Liver (tissue), 9 donors: ENCODE data around the gene JOSD2. TPM values are rescaled to one million over a fixed set of nuclear protein-coding genes. Genes with fewer than 3 reads are reported as not detected.

ENCODE experiments used
- DNase-seq: peaks from one replicate; pipeline ENCODE4 v3.0.0-alpha.2; 2017; ENCODE audit warnings: low spot score
- H3K27ac ChIP-seq, 2 donors: one replicate each; pipeline ENCODE4 v1.7.0; 2013; ENCODE audit warnings: inconsistent platforms in 2 of 2, low read length in 2 of 2, control low read depth in 1 of 2, low read depth in 1 of 2, mild to moderate bottlenecking in 1 of 2
- H3K27me3 ChIP-seq, 4 donors: one replicate each; pipeline versions ENCODE4 v1.6.1 to v1.7.0; 2013; ENCODE audit warnings: low read length in 3 of 4, inconsistent platforms in 1 of 4, mild to moderate bottlenecking in 1 of 4, moderate library complexity in 1 of 4; ENCODE audit not compliant: control insufficient read depth in 4 of 4, insufficient read depth in 4 of 4
- H3K36me3 ChIP-seq, 4 donors: one replicate each; pipeline versions ENCODE4 v1.6.1 to v1.7.0; 2013; ENCODE audit warnings: low read length in 3 of 4, mild to moderate bottlenecking in 3 of 4, low read depth in 1 of 4, moderate library complexity in 1 of 4; ENCODE audit not compliant: control insufficient read depth in 4 of 4, insufficient read depth in 3 of 4
- H3K4me1 ChIP-seq, 4 donors: one replicate each; pipeline versions ENCODE4 v1.6.1 to v1.7.0; 2013; ENCODE audit warnings: low read length in 3 of 4, mild to moderate bottlenecking in 3 of 4, moderate library complexity in 1 of 4; ENCODE audit not compliant: control insufficient read depth in 4 of 4, insufficient read depth in 4 of 4
- H3K4me3 ChIP-seq, 3 donors: one replicate each; pipeline versions ENCODE4 v1.6.1 to v1.7.0; 2013; ENCODE audit warnings: low read length in 3 of 3, control low read depth in 1 of 3, low read depth in 1 of 3, mild to moderate bottlenecking in 1 of 3
- H3K9ac ChIP-seq, 2 donors: one replicate each; pipeline ENCODE4 v1.7.0; 2013; ENCODE audit warnings: low read length in 2 of 2, mild to moderate bottlenecking in 2 of 2, moderate library complexity in 2 of 2, control low read depth in 1 of 2, low read depth in 1 of 2
- H3K9me3 ChIP-seq, 4 donors: one replicate each; pipeline versions ENCODE4 v1.6.1 to v1.7.0; 2013; ENCODE audit warnings: low read length in 3 of 4; ENCODE audit not compliant: control insufficient read depth in 4 of 4
- FOXA1 ChIP-seq: IDR thresholded peaks from 2 replicates; pipeline ENCODE4 v1.6.1; 2016; ENCODE audit warnings: antibody characterized with exemption
- JUND ChIP-seq, 2 donors: IDR thresholded peaks; 2 replicates each; pipeline ENCODE4 v1.6.1; 2016; ENCODE audit warnings: antibody characterized with exemption in 2 of 2
- NR2F2 ChIP-seq: IDR thresholded peaks from 2 replicates; pipeline ENCODE4 v1.6.1; 2016; ENCODE audit warnings: antibody characterized with exemption
- RXRA ChIP-seq, 2 donors: IDR thresholded peaks; 2 replicates each; pipeline ENCODE4 v1.6.1; 2017 to 2018; ENCODE audit warnings: antibody characterized with exemption in 2 of 2, mild to moderate bottlenecking in 1 of 2
- WGBS: extraction: QIAGEN DNeasy Blood & Tissue Kit; methylation state at CpG from one replicate; pipeline ENCODE4 v1.1.7; 2013; 5-methylcytosine and 5-hydroxymethylcytosine counted together
- polyA plus RNA-seq, 2 donors: library from polyadenylated mRNA; stranded (reverse) in 1 of 2; unstranded in 1 of 2; fragments of 200-250 nt in 1 of 2; fragments of >200 nt in 1 of 2; fragmentation: Nextera tagmentation in 1 of 2; extraction: Ambion mirVana in 1 of 2; gene quantifications; one replicate each; pipeline versions ENCODE4 v1.2.1 to v1.2.3, GENCODE V29; 2013 to 2015
- total RNA-seq, 2 donors: library from RNA; depleted of rRNA; stranded (reverse); fragments of >200 nt; gene quantifications; one replicate each; pipeline ENCODE4 v1.2.3, GENCODE V29; 2014
- TF ChIP-seq, protein P1 (sequence below): IDR thresholded peaks from 2 replicates; pipeline ENCODE4 v1.6.1; 2016; ENCODE audit warnings: antibody characterized with exemption
- TF ChIP-seq, protein P2 (sequence below): IDR thresholded peaks from 2 replicates; pipeline ENCODE4 v1.6.1; 2016; ENCODE audit warnings: antibody characterized with exemption
- TF ChIP-seq, protein P3 (sequence below): IDR thresholded peaks from 2 replicates; pipeline ENCODE4 v1.6.1; 2016; ENCODE audit warnings: antibody characterized with exemption, mild to moderate bottlenecking
- TF ChIP-seq, protein P4 (sequence below): IDR thresholded peaks from 2 replicates; pipeline ENCODE4 v1.6.1; 2016; ENCODE audit warnings: antibody characterized with exemption
- TF ChIP-seq, protein P5 (sequence below): fragments of 150-350 bp; IDR thresholded peaks from 2 replicates; pipeline ENCODE4 v1.5.1; 2017; ENCODE audit warnings: improper control_type of control experiment, low read depth, low read length; ENCODE audit not compliant: missing input control
- donor health status: healthy.
- donor health status: healthy.
- donor health status: healthy.
- donor health status: healthy.
- donor health status: healthy.

JOSD2 gene
- total and polyA plus RNA-seq, 4 donors, result 6.6 to 32.9 (median 20.0) TPM

DNA sequence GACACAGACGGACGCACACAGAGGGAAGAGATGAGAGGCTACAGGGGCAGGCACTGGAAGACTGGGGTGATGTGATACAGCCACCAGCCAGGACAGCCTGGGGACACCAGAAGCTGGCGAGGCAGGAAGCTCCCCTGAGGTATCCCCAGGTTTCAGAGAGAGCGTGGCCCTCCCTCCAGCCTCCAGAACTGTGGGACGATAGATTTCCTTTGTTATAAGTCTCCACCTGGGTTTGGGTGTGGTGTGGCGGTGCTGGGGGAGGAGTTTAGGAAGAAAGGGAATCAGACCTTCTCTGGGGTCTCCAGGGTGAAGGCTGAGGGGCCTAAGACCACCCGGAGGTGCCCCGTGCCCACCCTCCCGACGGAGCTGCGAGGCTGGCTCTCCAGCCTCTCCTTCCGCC lies 5.5 kb upstream of the JOSD2 start:
- H3K4me3 ChIP-seq, result no peak overlapping the region
- H3K9ac ChIP-seq, result no peak overlapping the region
- no peak for TF ChIP-seq JUND (IDR thresholded peaks at IDR 0.05)
- TF ChIP-seq RXRA (IDR thresholded peaks at IDR 0.05), result no peak
- TF ChIP-seq, protein P1, sequence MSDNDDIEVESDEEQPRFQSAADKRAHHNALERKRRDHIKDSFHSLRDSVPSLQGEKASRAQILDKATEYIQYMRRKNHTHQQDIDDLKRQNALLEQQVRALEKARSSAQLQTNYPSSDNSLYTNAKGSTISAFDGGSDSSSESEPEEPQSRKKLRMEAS, result no peak
- TF ChIP-seq, protein P2, sequence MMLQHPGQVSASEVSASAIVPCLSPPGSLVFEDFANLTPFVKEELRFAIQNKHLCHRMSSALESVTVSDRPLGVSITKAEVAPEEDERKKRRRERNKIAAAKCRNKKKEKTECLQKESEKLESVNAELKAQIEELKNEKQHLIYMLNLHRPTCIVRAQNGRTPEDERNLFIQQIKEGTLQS, result no peak
- no peak for TF ChIP-seq FOXA1
- TF ChIP-seq, protein P3, sequence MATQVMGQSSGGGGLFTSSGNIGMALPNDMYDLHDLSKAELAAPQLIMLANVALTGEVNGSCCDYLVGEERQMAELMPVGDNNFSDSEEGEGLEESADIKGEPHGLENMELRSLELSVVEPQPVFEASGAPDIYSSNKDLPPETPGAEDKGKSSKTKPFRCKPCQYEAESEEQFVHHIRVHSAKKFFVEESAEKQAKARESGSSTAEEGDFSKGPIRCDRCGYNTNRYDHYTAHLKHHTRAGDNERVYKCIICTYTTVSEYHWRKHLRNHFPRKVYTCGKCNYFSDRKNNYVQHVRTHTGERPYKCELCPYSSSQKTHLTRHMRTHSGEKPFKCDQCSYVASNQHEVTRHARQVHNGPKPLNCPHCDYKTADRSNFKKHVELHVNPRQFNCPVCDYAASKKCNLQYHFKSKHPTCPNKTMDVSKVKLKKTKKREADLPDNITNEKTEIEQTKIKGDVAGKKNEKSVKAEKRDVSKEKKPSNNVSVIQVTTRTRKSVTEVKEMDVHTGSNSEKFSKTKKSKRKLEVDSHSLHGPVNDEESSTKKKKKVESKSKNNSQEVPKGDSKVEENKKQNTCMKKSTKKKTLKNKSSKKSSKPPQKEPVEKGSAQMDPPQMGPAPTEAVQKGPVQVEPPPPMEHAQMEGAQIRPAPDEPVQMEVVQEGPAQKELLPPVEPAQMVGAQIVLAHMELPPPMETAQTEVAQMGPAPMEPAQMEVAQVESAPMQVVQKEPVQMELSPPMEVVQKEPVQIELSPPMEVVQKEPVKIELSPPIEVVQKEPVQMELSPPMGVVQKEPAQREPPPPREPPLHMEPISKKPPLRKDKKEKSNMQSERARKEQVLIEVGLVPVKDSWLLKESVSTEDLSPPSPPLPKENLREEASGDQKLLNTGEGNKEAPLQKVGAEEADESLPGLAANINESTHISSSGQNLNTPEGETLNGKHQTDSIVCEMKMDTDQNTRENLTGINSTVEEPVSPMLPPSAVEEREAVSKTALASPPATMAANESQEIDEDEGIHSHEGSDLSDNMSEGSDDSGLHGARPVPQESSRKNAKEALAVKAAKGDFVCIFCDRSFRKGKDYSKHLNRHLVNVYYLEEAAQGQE, result no peak
- TF ChIP-seq, protein P4, sequence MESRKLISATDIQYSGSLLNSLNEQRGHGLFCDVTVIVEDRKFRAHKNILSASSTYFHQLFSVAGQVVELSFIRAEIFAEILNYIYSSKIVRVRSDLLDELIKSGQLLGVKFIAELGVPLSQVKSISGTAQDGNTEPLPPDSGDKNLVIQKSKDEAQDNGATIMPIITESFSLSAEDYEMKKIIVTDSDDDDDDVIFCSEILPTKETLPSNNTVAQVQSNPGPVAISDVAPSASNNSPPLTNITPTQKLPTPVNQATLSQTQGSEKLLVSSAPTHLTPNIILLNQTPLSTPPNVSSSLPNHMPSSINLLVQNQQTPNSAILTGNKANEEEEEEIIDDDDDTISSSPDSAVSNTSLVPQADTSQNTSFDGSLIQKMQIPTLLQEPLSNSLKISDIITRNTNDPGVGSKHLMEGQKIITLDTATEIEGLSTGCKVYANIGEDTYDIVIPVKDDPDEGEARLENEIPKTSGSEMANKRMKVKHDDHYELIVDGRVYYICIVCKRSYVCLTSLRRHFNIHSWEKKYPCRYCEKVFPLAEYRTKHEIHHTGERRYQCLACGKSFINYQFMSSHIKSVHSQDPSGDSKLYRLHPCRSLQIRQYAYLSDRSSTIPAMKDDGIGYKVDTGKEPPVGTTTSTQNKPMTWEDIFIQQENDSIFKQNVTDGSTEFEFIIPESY, result no peak
- H3K27me3 ChIP-seq, result no peaks in the 10 kb centered on the region
- no peaks in the 10 kb centered on the region for H3K36me3 ChIP-seq
- H3K4me1 ChIP-seq, result peaks cover 8 to 18% (median 14%) of the 10 kb centered on the region in 4 donors
- no peaks in the 10 kb centered on the region for H3K9me3 ChIP-seq
- DNase-seq, result no peak
- WGBS, result 58% methylated on average over 12 of the region's 12 CpGs
- H3K27ac ChIP-seq, result no peak overlapping the region

DNA sequence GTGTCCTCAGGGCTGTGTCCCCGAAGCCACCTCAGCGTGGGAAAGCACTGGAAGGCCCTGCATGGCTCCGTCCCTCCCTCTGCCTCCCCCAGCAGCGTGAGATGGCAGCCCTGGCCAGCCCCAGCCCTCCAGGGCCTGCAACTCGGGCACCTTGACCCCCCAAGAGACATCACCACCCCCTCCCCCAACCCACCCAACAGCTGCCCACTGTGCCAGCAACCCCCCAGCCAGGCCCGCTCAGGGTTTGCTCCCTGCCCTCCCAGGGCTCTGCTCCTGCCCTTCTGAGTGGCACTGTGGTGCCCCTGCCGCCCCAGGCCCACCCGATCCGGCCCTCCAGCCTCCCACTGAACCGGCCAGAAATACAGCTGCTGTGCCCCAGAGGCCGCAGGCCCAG lies 4.2 kb upstream of the JOSD2 start:
- no peaks in the 10 kb centered on the region for H3K36me3 ChIP-seq
- WGBS, result 75% methylated on average over 11 of the region's 11 CpGs
- H3K9me3 ChIP-seq, result no peaks in the 10 kb centered on the region
- H3K27ac ChIP-seq, result no peak overlapping the region
- H3K27me3 ChIP-seq, result no peaks in the 10 kb centered on the region
- H3K4me1 ChIP-seq, result peaks cover 10 to 26% (median 18%) of the 10 kb centered on the region in 4 donors
- H3K9ac ChIP-seq, result no peak overlapping the region
- no peak for DNase-seq
- no peak for TF ChIP-seq RXRA (IDR thresholded peaks at IDR 0.05)
- TF ChIP-seq, protein P2, result no peak
- TF ChIP-seq, protein P5, sequence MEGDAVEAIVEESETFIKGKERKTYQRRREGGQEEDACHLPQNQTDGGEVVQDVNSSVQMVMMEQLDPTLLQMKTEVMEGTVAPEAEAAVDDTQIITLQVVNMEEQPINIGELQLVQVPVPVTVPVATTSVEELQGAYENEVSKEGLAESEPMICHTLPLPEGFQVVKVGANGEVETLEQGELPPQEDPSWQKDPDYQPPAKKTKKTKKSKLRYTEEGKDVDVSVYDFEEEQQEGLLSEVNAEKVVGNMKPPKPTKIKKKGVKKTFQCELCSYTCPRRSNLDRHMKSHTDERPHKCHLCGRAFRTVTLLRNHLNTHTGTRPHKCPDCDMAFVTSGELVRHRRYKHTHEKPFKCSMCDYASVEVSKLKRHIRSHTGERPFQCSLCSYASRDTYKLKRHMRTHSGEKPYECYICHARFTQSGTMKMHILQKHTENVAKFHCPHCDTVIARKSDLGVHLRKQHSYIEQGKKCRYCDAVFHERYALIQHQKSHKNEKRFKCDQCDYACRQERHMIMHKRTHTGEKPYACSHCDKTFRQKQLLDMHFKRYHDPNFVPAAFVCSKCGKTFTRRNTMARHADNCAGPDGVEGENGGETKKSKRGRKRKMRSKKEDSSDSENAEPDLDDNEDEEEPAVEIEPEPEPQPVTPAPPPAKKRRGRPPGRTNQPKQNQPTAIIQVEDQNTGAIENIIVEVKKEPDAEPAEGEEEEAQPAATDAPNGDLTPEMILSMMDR, result no peak
- TF ChIP-seq NR2F2, result no peak
- no peak overlapping the region for H3K4me3 ChIP-seq
